Measurements from ENCODE around the gene PIH1D1. TPM values are rescaled to one million over a fixed set of nuclear protein-coding genes. Genes with fewer than 3 reads are reported as not detected.

The PIH1D1 gene
- total RNA-seq, 2 donors from 2014 or later, result 60.2 to 95.4 TPM

GRCh38 chr19:49432141-49433073 is 19.2 kb downstream of the PIH1D1 start:
- Histone ChIP-seq H3K27ac (no peak overlapping the region), H3K4me1 (ENCODE audit: control insufficient read depth in 1 of 2, low read depth in 2 of 2) (peaks cover 0 to 8% of the 10 kb centered on the region in 2 donors), H3K27me3 (replicated peaks; ENCODE audit: insufficient read depth) (peaks cover 55% of the 10 kb centered on the region), H3K9me3 (no peaks in the 10 kb centered on the region), H3K4me3 (no peak overlapping the region), H3K36me3 (no peaks in the 10 kb centered on the region)
- ATAC-seq (ENCODE audit: insufficient number of reproducible peaks, low FRiP score, low read depth) (no peak), DNase-seq (ENCODE audit: low spot score) (no peak)
- TF ChIP-seq, protein P1, sequence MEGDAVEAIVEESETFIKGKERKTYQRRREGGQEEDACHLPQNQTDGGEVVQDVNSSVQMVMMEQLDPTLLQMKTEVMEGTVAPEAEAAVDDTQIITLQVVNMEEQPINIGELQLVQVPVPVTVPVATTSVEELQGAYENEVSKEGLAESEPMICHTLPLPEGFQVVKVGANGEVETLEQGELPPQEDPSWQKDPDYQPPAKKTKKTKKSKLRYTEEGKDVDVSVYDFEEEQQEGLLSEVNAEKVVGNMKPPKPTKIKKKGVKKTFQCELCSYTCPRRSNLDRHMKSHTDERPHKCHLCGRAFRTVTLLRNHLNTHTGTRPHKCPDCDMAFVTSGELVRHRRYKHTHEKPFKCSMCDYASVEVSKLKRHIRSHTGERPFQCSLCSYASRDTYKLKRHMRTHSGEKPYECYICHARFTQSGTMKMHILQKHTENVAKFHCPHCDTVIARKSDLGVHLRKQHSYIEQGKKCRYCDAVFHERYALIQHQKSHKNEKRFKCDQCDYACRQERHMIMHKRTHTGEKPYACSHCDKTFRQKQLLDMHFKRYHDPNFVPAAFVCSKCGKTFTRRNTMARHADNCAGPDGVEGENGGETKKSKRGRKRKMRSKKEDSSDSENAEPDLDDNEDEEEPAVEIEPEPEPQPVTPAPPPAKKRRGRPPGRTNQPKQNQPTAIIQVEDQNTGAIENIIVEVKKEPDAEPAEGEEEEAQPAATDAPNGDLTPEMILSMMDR (IDR thresholded peaks at IDR 0.05), result no peak

DNA sequence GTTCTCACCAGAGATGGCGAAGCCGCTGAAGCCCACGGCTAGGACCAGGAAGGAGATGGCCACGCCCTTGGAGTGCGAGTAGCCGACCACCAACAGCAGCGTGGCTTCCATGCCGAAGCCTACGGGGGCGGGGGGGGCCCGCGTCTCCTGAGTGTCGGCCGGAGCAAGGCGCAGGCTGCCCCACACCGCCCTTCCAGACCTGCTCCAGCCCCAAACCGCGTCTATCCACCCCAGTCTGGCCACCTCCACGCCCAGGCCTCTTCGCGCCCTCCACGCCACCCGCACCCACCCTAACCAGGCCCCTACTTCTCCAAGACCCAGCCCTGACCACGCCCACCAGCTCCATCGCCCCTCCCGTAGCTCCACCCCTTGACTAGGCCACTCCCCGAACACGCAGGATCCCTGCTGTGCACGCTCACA is 20.3 kb downstream of the PIH1D1 start:
- peaks cover 0 to 8% of the 10 kb centered on the region in 2 donors for H3K4me1 ChIP-seq (ENCODE audit: control insufficient read depth in 1 of 2, low read depth in 2 of 2)
- peaks cover 66% of the 10 kb centered on the region for H3K27me3 ChIP-seq (replicated peaks; ENCODE audit: insufficient read depth)

DNA sequence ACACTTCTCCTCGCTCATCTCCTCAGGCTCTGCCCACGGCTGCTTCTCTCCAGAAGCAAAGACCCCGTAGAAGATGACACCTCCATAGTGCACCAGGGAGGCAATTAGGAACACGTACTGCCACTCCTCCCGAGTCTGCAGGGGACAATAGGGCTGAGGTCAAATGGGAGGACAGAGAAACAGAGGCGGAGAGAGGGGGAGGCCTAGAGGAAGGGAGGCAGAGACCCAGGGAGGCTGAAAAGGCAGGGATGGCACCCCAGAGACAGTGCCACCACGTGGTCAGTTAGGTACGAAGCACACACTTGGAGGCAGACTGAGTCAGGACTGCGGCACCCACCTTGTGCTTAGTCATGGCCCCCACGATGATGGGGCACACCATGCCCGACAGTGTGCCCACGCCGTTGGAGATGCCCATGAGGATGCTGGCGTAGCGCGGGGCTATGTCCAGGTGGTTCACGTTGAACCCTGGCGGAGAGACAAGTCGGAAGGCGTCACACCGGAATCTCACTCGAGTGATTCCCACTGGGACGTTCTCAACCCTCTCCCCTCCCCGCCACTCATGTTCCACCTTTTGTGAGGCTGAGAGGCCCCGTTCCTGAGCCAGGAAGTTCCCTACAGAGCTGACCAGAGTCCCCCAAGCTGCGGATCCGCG is 20.8 kb downstream of the PIH1D1 start:
- TF ChIP-seq, protein P1 (IDR thresholded peaks at IDR 0.05), result no peak
- ATAC-seq (ENCODE audit: insufficient number of reproducible peaks, low FRiP score, low read depth) (no peak), DNase-seq (ENCODE audit: low spot score) (no peak)

More for the DNA sequence above, 20.3 kb downstream of the PIH1D1 start:
- Histone ChIP-seq H3K4me3 (no peak overlapping the region), H3K27ac (no peak overlapping the region), H3K9me3 (no peaks in the 10 kb centered on the region), H3K36me3 (no peaks in the 10 kb centered on the region)
- ATAC-seq (ENCODE audit: insufficient number of reproducible peaks, low FRiP score, low read depth), result no peak
- TF ChIP-seq, protein P1 (IDR thresholded peaks at IDR 0.05), result no peak
- DNase-seq (ENCODE audit: low spot score), result no peak

DNA sequence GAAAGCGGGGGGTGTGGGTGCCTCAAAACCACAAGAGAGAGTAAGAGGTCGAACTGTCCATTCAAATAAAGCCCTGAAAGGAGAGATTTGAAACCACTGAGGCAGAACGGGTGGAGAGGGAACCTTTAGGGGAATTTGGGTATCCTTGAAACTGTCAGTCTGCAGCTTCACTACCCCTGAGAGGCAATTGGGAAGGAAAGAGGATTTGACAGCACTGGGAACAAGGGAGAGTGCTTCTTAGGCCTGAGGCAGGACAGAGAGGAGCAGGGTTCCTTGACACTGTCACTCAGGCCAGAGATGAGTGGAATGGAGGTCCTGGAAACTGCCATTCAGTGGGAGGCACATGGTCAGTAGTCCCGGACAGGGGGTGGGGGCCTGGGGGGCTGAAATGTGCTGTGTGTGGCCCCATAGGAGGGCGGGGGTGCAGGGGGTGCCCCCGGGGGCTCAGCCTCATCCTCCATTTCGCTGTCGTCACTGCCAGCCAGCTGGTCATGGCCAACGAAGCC is 21.4 kb downstream of the PIH1D1 start:
- peaks cover 72% of the 10 kb centered on the region for H3K27me3 ChIP-seq (replicated peaks; ENCODE audit: insufficient read depth)
- no peak for ATAC-seq (ENCODE audit: insufficient number of reproducible peaks, low FRiP score, low read depth)
- DNase-seq (ENCODE audit: low spot score), result no peak

More for the DNA sequence above, 20.8 kb downstream of the PIH1D1 start:
- no peaks in the 10 kb centered on the region for H3K36me3 ChIP-seq
- no peaks in the 10 kb centered on the region for H3K9me3 ChIP-seq
- H3K27ac ChIP-seq, result no peak overlapping the region
- peaks cover 71% of the 10 kb centered on the region for H3K27me3 ChIP-seq (replicated peaks; ENCODE audit: insufficient read depth)
- no peak overlapping the region for H3K4me3 ChIP-seq
- H3K4me1 ChIP-seq (ENCODE audit: control insufficient read depth in 1 of 2, low read depth in 2 of 2), result peaks cover 0 to 8% of the 10 kb centered on the region in 2 donors

More for the DNA sequence above, 21.4 kb downstream of the PIH1D1 start:
- H3K4me3 ChIP-seq, result no peak overlapping the region
- no peaks in the 10 kb centered on the region for H3K9me3 ChIP-seq
- H3K4me1 ChIP-seq (ENCODE audit: control insufficient read depth in 1 of 2, low read depth in 2 of 2), result peaks cover 0 to 8% of the 10 kb centered on the region in 2 donors
- TF ChIP-seq, protein P1 (IDR thresholded peaks at IDR 0.05), result no peak
- H3K27ac ChIP-seq, result no peak overlapping the region
- H3K36me3 ChIP-seq, result no peaks in the 10 kb centered on the region
